GM12878 (cell line): ENCODE data around the gene PSPN. TPM values are rescaled to one million over a fixed set of nuclear protein-coding genes. Genes with fewer than 3 reads are reported as not detected.
A peak's percentile ranks its signal among the peaks of the same experiment; 100 is the strongest.

ENCODE experiments used
- BHLHE40 ChIP-seq, 2 experiments: fragments of 450-650 bp in 1 of 2; IDR thresholded peaks; 2 replicates each; pipeline ENCODE4 v1.6.1; 2011 to 2017; ENCODE audit warnings: low read depth in 2 of 2, borderline replicate concordance in 1 of 2, improper control_type of control experiment in 1 of 2, low read length in 1 of 2, mild to moderate bottlenecking in 1 of 2
- CREM ChIP-seq: IDR thresholded peaks from 2 replicates; pipeline ENCODE4 v1.6.1; 2014; ENCODE audit warnings: antibody characterized with exemption, low read depth
- ESRRA ChIP-seq: IDR thresholded peaks from 2 replicates; pipeline ENCODE4 v1.6.1; 2012; ENCODE audit warnings: mild to moderate bottlenecking, low read length, improper control_type of control experiment
- EZH2 ChIP-seq: IDR thresholded peaks from 2 replicates; pipeline ENCODE4 v1.6.1; 2012; ENCODE audit warnings: low read depth, mild to moderate bottlenecking, control low read depth, inconsistent platforms, low read length, borderline replicate concordance; ENCODE audit not compliant: control insufficient read depth
- HCFC1 ChIP-seq: fragments of 150-350 bp; IDR thresholded peaks from 2 replicates; pipeline ENCODE4 v1.6.1; 2014; ENCODE audit warnings: low read length
- HDGF ChIP-seq: fragments of 450-650 bp; IDR thresholded peaks from 2 replicates; pipeline ENCODE4 v1.6.1; 2016; ENCODE audit warnings: antibody characterized with exemption
- JUNB ChIP-seq: IDR thresholded peaks from 2 replicates; pipeline ENCODE4 v1.6.1; 2016; ENCODE audit warnings: antibody characterized with exemption, mild to moderate bottlenecking
- MTA2 ChIP-seq: fragments of 450-650 bp; IDR thresholded peaks from 2 replicates; pipeline ENCODE4 v1.6.1; 2016; ENCODE audit warnings: low read depth, mild to moderate bottlenecking, moderate library complexity
- NBN ChIP-seq: fragments of 450-650 bp; IDR thresholded peaks from 2 replicates; pipeline ENCODE4 v1.6.1; 2016
- NFYA ChIP-seq: IDR thresholded peaks from 2 replicates; pipeline ENCODE4 v1.6.1; 2011; ENCODE audit warnings: low read depth, mild to moderate bottlenecking, low read length, improper control_type of control experiment, borderline replicate concordance
- PAX8 ChIP-seq: fragments of 450-650 bp; IDR thresholded peaks from 2 replicates; pipeline ENCODE4 v1.6.1; 2017; ENCODE audit warnings: mild to moderate bottlenecking, moderate library complexity
- PBX3 ChIP-seq: IDR thresholded peaks from 2 replicates; pipeline ENCODE4 v1.6.1; 2011; ENCODE audit warnings: mild to moderate bottlenecking, low read depth, low read length, moderate library complexity; ENCODE audit not compliant: insufficient replicate concordance
- RAD21 ChIP-seq: IDR thresholded peaks from 2 replicates; pipeline ENCODE4 v1.6.1; 2011; ENCODE audit warnings: mild to moderate bottlenecking, low read depth, low read length, moderate library complexity; ENCODE audit not compliant: insufficient read depth
- SREBF1 ChIP-seq: IDR thresholded peaks from 2 replicates; pipeline ENCODE4 v1.6.1; 2012; ENCODE audit warnings: mild to moderate bottlenecking, low read length
- TAF1 ChIP-seq: IDR thresholded peaks from 2 replicates; pipeline ENCODE4 v1.6.1; 2011; ENCODE audit warnings: mild to moderate bottlenecking, low read depth, low read length, borderline replicate concordance
- TCF7 ChIP-seq: IDR thresholded peaks from 2 replicates; pipeline ENCODE4 v1.6.1; 2014; ENCODE audit warnings: antibody characterized with exemption, borderline replicate concordance
- ZBTB11 ChIP-seq: fragments of 450-650 bp; formaldehyde crosslinking; IDR thresholded peaks from 2 replicates; pipeline ENCODE4 v1.5.0; 2022; ENCODE audit warnings: mild to moderate bottlenecking, missing genetic modification characterization
- polyA plus RNA-seq, 11 experiments: library from polyadenylated mRNA; depleted of rRNA in 4 of 11; unstranded in 6 of 11; stranded (reverse) in 5 of 11; fragments of >200 nt; fragmentation: Nextera tagmentation in 4 of 11; fragmentation: Illumina TruSeq in 1 of 11; extraction: Ambion mirVana in 4 of 11; extraction: Trizol in 1 of 11; gene quantifications; 1 replicate in 1 of 11; 2 replicates in 10 of 11; pipeline versions ENCODE4 v1.2.1 to v1.2.3, GENCODE V29; 2011 to 2016; ENCODE audit warnings: inconsistent platforms in 2 of 11, missing spikeins in 2 of 11, low read depth in 1 of 11
- total RNA-seq, 4 experiments: library from RNA; depleted of rRNA in 3 of 4; stranded (reverse); fragments of >200 nt in 3 of 4; fragmentation: Illumina TruSeq in 1 of 4; extraction: Trizol in 1 of 4; gene quantifications; 2 replicates each; pipeline versions ENCODE4 v1.2.1 to v1.2.3, GENCODE V29; 2013 to 2021
- TF ChIP-seq, protein P1 (sequence below): IDR thresholded peaks from 2 replicates; pipeline ENCODE4 v1.6.1; 2012; ENCODE audit warnings: low read depth, low read length, improper control_type of control experiment
- TF ChIP-seq, protein P2 (sequence below): IDR thresholded peaks from 2 replicates; pipeline ENCODE4 v1.6.1; 2012; ENCODE audit warnings: improper control_type of control experiment, low read depth, low read length; ENCODE audit not compliant: insufficient replicate concordance
- TF ChIP-seq, protein P3 (sequence below): IDR thresholded peaks from 2 replicates; pipeline ENCODE4 v1.6.1; 2011; ENCODE audit warnings: low read depth, mild to moderate bottlenecking, low read length, moderate library complexity, borderline replicate concordance; ENCODE audit errors: extremely low read depth

PSPN gene
- total and polyA plus RNA-seq, 10 of the 15 experiments (the other 5 are each of a cell fraction or from before 2014, with no cell fraction given) = 0.27 to 1.2 (median 0.66) TPM

DNA sequence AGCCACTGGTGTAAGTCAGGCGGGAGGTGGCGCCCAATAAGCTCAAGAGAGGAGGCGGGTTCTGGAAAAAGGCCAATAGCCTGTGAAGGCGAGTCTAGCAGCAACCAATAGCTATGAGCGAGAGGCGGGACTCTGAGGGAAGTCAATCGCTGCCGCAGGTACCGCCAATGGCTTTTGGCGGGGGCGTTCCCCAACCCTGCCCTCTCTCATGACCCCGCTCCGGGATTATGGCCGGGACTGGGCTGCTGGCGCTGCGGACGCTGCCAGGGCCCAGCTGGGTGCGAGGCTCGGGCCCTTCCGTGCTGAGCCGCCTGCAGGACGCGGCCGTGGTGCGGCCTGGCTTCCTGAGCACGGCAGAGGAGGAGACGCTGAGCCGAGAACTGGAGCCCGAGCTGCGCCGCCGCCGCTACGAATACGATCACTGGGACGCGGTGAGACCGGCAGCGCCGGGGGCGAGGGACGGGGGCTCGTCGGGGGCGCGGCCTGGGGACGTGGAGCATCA, 3.1 kb downstream of the PSPN start, which contains the start of gene ALKBH7 (continued):
- TF ChIP-seq TAF1 = no peak
- TF ChIP-seq, protein P1, sequence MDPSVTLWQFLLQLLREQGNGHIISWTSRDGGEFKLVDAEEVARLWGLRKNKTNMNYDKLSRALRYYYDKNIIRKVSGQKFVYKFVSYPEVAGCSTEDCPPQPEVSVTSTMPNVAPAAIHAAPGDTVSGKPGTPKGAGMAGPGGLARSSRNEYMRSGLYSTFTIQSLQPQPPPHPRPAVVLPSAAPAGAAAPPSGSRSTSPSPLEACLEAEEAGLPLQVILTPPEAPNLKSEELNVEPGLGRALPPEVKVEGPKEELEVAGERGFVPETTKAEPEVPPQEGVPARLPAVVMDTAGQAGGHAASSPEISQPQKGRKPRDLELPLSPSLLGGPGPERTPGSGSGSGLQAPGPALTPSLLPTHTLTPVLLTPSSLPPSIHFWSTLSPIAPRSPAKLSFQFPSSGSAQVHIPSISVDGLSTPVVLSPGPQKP = no peak
- TF ChIP-seq HDGF = no peak
- TF ChIP-seq ZBTB11 (CRISPR knock-in tag) = no peak
- TF ChIP-seq, protein P2, sequence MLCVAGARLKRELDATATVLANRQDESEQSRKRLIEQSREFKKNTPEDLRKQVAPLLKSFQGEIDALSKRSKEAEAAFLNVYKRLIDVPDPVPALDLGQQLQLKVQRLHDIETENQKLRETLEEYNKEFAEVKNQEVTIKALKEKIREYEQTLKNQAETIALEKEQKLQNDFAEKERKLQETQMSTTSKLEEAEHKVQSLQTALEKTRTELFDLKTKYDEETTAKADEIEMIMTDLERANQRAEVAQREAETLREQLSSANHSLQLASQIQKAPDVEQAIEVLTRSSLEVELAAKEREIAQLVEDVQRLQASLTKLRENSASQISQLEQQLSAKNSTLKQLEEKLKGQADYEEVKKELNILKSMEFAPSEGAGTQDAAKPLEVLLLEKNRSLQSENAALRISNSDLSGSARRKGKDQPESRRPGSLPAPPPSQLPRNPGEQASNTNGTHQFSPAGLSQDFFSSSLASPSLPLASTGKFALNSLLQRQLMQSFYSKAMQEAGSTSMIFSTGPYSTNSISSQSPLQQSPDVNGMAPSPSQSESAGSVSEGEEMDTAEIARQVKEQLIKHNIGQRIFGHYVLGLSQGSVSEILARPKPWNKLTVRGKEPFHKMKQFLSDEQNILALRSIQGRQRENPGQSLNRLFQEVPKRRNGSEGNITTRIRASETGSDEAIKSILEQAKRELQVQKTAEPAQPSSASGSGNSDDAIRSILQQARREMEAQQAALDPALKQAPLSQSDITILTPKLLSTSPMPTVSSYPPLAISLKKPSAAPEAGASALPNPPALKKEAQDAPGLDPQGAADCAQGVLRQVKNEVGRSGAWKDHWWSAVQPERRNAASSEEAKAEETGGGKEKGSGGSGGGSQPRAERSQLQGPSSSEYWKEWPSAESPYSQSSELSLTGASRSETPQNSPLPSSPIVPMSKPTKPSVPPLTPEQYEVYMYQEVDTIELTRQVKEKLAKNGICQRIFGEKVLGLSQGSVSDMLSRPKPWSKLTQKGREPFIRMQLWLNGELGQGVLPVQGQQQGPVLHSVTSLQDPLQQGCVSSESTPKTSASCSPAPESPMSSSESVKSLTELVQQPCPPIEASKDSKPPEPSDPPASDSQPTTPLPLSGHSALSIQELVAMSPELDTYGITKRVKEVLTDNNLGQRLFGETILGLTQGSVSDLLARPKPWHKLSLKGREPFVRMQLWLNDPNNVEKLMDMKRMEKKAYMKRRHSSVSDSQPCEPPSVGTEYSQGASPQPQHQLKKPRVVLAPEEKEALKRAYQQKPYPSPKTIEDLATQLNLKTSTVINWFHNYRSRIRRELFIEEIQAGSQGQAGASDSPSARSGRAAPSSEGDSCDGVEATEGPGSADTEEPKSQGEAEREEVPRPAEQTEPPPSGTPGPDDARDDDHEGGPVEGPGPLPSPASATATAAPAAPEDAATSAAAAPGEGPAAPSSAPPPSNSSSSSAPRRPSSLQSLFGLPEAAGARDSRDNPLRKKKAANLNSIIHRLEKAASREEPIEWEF = no peak
- TF ChIP-seq PBX3 = peak; percentile 99
- no peak for TF ChIP-seq ESRRA
- no peak; the same call in 1 of the 2 replicates for TF ChIP-seq NBN
- peak; percentile 99; the same call in 1 of the 2 replicates for TF ChIP-seq NFYA
- TF ChIP-seq JUNB = no peak
- TF ChIP-seq, protein P3, sequence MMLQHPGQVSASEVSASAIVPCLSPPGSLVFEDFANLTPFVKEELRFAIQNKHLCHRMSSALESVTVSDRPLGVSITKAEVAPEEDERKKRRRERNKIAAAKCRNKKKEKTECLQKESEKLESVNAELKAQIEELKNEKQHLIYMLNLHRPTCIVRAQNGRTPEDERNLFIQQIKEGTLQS = no peak
- TF ChIP-seq HCFC1 = no peak; the same call in 1 of the 2 replicates
- no peak for TF ChIP-seq MTA2
- TF ChIP-seq BHLHE40 (IDR thresholded peaks at IDR 0.05; ENCODE audit: borderline replicate concordance in 1 of 2, low read depth in 2 of 2, low read length in 1 of 2) = peak in 1 of 2 experiments; percentile 63; a peak in 1 of 4 replicates
- TF ChIP-seq RAD21 = no peak
- TF ChIP-seq EZH2 = no peak
- no peak for TF ChIP-seq TCF7
- TF ChIP-seq CREM = no peak; the same call in 1 of the 2 replicates
- no peak for TF ChIP-seq PAX8
- no peak for TF ChIP-seq SREBF1
